Activated CD4-positive, alpha-beta T cell treated with anti-CD3 and anti-CD28 coated beads for 24 hours (primary cell): ENCODE measurements around the gene LHPP.

ENCODE experiments used
- DNase-seq, 2 donors: peaks; one replicate each; pipeline ENCODE4 v3.0.0-alpha.2; 2020; ENCODE audit warnings: low read depth in 2 of 2

LHPP gene

GRCh38 chr10:124644771-124645415, 183.3 kb downstream of the LHPP start:
- no peak for DNase-seq

GRCh38 chr10:124645467-124646095, 184.0 kb downstream of the LHPP start:
- no peak for DNase-seq

- no peak for DNase-seq
Observed at GRCh38 chr10:124646483-124647352, 185.1 kb downstream of the LHPP start.

GRCh38 chr10:124647421-124648130, 186.0 kb downstream of the LHPP start:
- peak in 1 of 2 donors; percentile 48 for DNase-seq

GRCh38 chr10:124648131-124648475, 186.5 kb downstream of the LHPP start:
- DNase-seq = no peak

GRCh38 chr10:124648738-124649137, 187.1 kb downstream of the LHPP start:
- peak in 1 of 2 donors; percentile 31 for DNase-seq

- DNase-seq = no peak
Observed at GRCh38 chr10:124649214-124649613, 187.6 kb downstream of the LHPP start.

- DNase-seq = no peak
Observed at GRCh38 chr10:124650263-124650662, 188.6 kb downstream of the LHPP start.

- peak; percentile 35 to 45 for DNase-seq
Observed at GRCh38 chr10:124650820-124651401, 189.3 kb downstream of the LHPP start.

GRCh38 chr10:124651402-124651891, 189.8 kb downstream of the LHPP start:
- DNase-seq = no peak

- DNase-seq = no peak
Observed at GRCh38 chr10:124652200-124652599, 190.6 kb downstream of the LHPP start.

- no peak for DNase-seq
Observed at GRCh38 chr10:124652701-124653100, 191.1 kb downstream of the LHPP start.

GRCh38 chr10:124653311-124653710, 191.7 kb downstream of the LHPP start:
- no peak for DNase-seq

- DNase-seq = no peak
Observed at GRCh38 chr10:124653811-124654651, 192.4 kb downstream of the LHPP start.

GRCh38 chr10:124654686-124655085, 193.1 kb downstream of the LHPP start:
- DNase-seq = no peak

GRCh38 chr10:124655191-124656112, 193.8 kb downstream of the LHPP start:
- DNase-seq = no peak

- DNase-seq = no peak
Observed at GRCh38 chr10:124656113-124656490, 194.5 kb downstream of the LHPP start.

- no peak for DNase-seq
Observed at GRCh38 chr10:124656541-124656940, 194.9 kb downstream of the LHPP start.

- no peak for DNase-seq
Observed at GRCh38 chr10:124657806-124658205, 196.2 kb downstream of the LHPP start.
